Measurements from ENCODE around the gene FMN1. TPM values are rescaled to one million over a fixed set of nuclear protein-coding genes. Genes with fewer than 3 reads are reported as not detected.

Gene FMN1
- total RNA-seq, 1 donor from 2014 or later: 1.6 TPM

GRCh38 chr15:33211176-33211808, 16.8 kb upstream of the FMN1 start:
- Mint-ChIP-seq H3K4me3 (no peak overlapping the region), H3K27me3 (ENCODE audit: low read depth) (no peaks in the 10 kb centered on the region), H3K36me3 (no peaks in the 10 kb centered on the region), H3K9me3 (no peaks in the 10 kb centered on the region), H3K27ac (no peak overlapping the region), H3K4me1 (peaks cover 8% of the 10 kb centered on the region)
- TF ChIP-seq, protein P1, sequence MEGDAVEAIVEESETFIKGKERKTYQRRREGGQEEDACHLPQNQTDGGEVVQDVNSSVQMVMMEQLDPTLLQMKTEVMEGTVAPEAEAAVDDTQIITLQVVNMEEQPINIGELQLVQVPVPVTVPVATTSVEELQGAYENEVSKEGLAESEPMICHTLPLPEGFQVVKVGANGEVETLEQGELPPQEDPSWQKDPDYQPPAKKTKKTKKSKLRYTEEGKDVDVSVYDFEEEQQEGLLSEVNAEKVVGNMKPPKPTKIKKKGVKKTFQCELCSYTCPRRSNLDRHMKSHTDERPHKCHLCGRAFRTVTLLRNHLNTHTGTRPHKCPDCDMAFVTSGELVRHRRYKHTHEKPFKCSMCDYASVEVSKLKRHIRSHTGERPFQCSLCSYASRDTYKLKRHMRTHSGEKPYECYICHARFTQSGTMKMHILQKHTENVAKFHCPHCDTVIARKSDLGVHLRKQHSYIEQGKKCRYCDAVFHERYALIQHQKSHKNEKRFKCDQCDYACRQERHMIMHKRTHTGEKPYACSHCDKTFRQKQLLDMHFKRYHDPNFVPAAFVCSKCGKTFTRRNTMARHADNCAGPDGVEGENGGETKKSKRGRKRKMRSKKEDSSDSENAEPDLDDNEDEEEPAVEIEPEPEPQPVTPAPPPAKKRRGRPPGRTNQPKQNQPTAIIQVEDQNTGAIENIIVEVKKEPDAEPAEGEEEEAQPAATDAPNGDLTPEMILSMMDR (IDR thresholded peaks at IDR 0.05; ENCODE audit: unreplicated experiment): no peak
- DNase-seq (ENCODE audit: low spot score in 2 of 2, unreplicated experiment in 2 of 2): no peak

DNA sequence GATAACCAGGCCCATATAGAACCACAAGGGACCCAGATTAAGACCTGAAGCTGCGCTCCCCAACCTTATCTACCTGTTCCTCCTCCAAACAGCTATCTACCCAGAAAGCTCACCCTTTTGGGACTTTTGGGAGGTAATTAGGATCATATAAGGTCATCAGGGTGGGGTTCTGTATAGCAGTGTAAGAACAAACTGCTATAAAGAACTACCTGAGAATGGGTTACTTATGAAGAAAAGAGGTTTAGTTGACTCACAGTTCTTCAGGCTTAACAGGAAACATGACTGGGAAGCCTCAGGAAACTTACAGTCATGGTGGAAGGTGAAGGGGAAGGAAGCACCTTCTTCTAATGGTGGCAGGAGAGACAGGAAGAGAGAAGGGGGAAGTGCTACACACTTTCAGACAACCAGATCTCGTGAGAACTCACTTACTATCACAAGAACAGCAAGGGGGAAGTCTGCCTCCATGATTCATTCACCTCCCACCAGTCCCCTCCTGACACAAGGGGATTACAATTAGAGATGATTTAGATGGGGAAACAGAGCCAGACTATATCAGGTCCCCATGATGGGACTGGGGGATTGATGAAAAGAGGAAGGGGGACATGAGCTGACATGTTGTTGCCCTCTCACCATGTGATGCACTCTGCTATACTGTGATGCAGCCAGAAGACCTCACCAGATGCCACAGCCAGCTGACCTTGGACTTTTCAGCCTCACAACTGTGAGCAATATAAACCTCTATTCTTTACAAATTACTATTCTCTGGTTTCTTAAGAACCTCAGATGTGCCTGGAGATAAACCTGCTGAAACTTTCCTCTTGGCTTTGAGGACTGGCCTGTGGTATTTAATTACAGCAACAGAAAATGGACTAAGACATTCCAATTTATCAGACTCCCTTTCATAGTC, 15.3 kb upstream of the FMN1 start:
- Mint-ChIP-seq H3K9me3 (no peaks in the 10 kb centered on the region), H3K36me3 (no peaks in the 10 kb centered on the region), H3K4me1 (peaks cover 8% of the 10 kb centered on the region), H3K4me3 (no peak overlapping the region), H3K27ac (no peak overlapping the region), H3K27me3 (ENCODE audit: low read depth) (no peaks in the 10 kb centered on the region)
- TF ChIP-seq, protein P1 (IDR thresholded peaks at IDR 0.05; ENCODE audit: unreplicated experiment): no peak
- DNase-seq (ENCODE audit: low spot score in 2 of 2, unreplicated experiment in 2 of 2): no peak

GRCh38 chr15:33207646-33208045, 13.1 kb upstream of the FMN1 start:
- TF ChIP-seq, protein P1 (IDR thresholded peaks at IDR 0.05; ENCODE audit: unreplicated experiment): no peak
- Mint-ChIP-seq H3K4me1 (peaks cover 11% of the 10 kb centered on the region), H3K27me3 (ENCODE audit: low read depth) (no peaks in the 10 kb centered on the region), H3K4me3 (no peak overlapping the region), H3K9me3 (no peaks in the 10 kb centered on the region), H3K36me3 (no peaks in the 10 kb centered on the region), H3K27ac (no peak overlapping the region)
- no peak for DNase-seq (ENCODE audit: low spot score in 2 of 2, unreplicated experiment in 2 of 2)

DNA sequence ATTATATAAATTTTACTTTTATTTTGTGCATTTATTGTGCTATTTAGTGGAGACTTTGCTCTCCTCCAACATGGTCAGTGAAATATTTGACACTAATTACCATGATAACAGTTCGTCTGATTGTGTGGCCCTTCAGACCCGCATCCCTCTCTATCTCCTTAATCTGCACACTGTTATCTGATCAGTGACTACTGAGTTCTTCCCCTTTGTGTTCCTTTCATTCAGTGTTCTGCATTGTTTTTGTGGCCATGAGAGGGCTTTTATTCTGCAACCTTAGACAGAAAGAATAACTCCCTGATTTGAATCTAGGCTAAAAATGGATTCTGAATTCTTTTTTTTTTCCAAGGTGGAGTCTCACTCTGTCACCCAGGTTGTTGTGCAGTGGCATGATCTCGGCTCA, 11.9 kb upstream of the FMN1 start:
- no peak for DNase-seq (ENCODE audit: low spot score in 2 of 2, unreplicated experiment in 2 of 2)
- H3K36me3 Mint-ChIP-seq: no peaks in the 10 kb centered on the region
- H3K9me3 Mint-ChIP-seq: no peaks in the 10 kb centered on the region
- H3K27ac Mint-ChIP-seq: no peak overlapping the region
- TF ChIP-seq, protein P1 (IDR thresholded peaks at IDR 0.05; ENCODE audit: unreplicated experiment): no peak
- H3K4me3 Mint-ChIP-seq: no peak overlapping the region
- H3K27me3 Mint-ChIP-seq (ENCODE audit: low read depth): no peaks in the 10 kb centered on the region
- peaks cover 11% of the 10 kb centered on the region for H3K4me1 Mint-ChIP-seq

DNA sequence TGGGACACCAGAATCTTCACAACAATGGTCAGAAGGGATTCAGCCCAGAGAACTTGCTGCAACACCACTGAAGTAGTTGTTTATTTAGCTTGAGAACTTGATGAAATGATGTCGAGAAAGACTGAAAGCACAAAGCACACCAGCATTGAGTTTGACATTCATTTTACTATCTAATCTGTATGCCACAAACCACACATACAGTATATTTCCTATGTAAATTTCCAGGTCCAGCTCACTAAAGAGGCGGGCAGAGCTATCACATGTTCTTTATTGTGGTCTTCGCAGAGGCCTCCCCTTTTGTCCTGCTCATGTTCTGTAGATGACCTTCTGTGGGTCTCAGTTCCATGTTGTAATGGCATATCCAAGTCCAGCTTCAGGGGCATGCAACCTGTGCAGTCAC, 10.4 kb upstream of the FMN1 start:
- TF ChIP-seq, protein P1 (IDR thresholded peaks at IDR 0.05; ENCODE audit: unreplicated experiment): no peak
- no peak overlapping the region for H3K4me3 Mint-ChIP-seq
- H3K9me3 Mint-ChIP-seq: no peaks in the 10 kb centered on the region
- H3K27me3 Mint-ChIP-seq (ENCODE audit: low read depth): peaks cover 12% of the 10 kb centered on the region
- H3K4me1 Mint-ChIP-seq: peaks cover 23% of the 10 kb centered on the region
- no peaks in the 10 kb centered on the region for H3K36me3 Mint-ChIP-seq
- no peak overlapping the region for H3K27ac Mint-ChIP-seq
- no peak for DNase-seq (ENCODE audit: low spot score in 2 of 2, unreplicated experiment in 2 of 2)

All from mesothelial cell of epicardium (in vitro differentiated cells).